Natural killer cell treated with Interleukin-12 subunit alpha and Interleukin-12 subunit beta and Interleukin-15 and Interleukin-18, amount 100 ng/mL, for 72 hours (primary cell): Measurements from ENCODE around the gene CATSPERZ. TPM values are rescaled to one million over a fixed set of nuclear protein-coding genes. Genes with fewer than 3 reads are reported as not detected.

Experiments
- ATAC-seq, 2 donors: fragments of 150-1000 bp; cut with Tn5 transposase in 1 of 2; sonication (Bioruptor Pico), chemical (Tn5 transposase) in 1 of 2; 2 replicates each; pipeline ENCODE4 v1.10.0; 2021
- DNase-seq: peaks from one replicate; pipeline ENCODE4 v3.0.0; 2022; ENCODE audit warnings: low spot score
- H3K27ac Mint-ChIP-seq, 2 donors: 1 replicate in 1 of 2; 2 replicates in 1 of 2; pipeline ENCODE4 v1.8.0; 2022; ENCODE audit warnings: mixed read lengths in 2 of 2, mild to moderate bottlenecking in 1 of 2, moderate library complexity in 1 of 2
- H3K27me3 Mint-ChIP-seq, 2 donors: 1 replicate in 1 of 2; 2 replicates in 1 of 2; pipeline ENCODE4 v1.8.0; 2022; ENCODE audit warnings: mixed read lengths in 2 of 2
- H3K36me3 Mint-ChIP-seq: one replicate; pipeline ENCODE4 v1.8.0; 2022; ENCODE audit warnings: mixed read lengths
- H3K4me1 Mint-ChIP-seq, 2 donors: 1 replicate in 1 of 2; 2 replicates in 1 of 2; pipeline ENCODE4 v1.8.0; 2022; ENCODE audit warnings: low read depth in 2 of 2, mixed read lengths in 2 of 2, mild to moderate bottlenecking in 1 of 2
- H3K4me3 Mint-ChIP-seq: one replicate; pipeline ENCODE4 v1.8.0; 2022; ENCODE audit warnings: mixed read lengths
- H3K9me3 Mint-ChIP-seq: 2 replicates; pipeline ENCODE4 v1.8.0; 2022; ENCODE audit warnings: mixed read lengths
- total RNA-seq, 2 donors: library from RNA; stranded (reverse); gene quantifications; one replicate each; pipeline ENCODE4 v1.2.3, GENCODE V29; 2022

The CATSPERZ gene
- total RNA-seq, 2 donors from 2014 or later, result not detected

DNA sequence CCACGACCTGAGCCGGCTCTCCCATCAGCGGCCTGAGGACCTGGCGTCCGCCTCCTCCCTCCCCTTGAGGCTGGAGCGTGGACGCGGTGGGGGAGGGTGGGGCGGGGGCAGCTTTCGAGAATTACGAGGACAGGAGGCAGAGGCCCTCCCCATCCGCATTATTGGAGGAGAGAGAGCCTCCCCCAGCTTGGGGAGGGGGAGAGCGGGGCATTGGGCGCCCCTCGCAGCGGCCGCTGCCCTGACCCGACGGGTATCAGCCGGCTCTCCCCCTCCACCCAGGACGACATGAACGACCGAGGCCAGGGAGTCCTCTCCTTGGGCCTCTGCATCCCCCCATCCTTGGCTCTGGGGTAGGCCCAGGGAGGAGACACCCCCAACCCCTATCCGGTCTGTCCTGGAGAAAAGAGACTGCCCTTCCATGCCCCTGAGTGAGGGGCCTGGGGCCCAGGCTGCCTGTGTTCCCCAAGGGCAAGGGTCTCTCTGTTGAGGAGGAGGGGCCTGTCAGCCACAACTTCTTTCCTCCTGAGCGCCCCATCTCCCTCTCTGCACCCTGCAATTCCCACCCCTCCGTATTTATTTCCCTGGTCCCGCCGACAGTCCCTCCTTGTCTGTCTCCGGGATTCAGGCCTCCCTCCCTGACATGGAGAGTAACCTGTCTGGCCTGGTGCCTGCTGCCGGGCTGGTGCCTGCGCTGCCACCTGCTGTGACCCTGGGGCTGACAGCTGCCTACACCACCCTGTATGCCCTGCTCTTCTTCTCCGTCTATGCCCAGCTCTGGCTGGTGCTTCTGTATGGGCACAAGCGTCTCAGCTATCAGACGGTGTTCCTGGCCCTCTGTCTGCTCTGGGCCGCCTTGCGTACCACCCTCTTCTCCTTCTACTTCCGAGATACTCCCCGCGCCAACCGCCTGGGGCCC lies 14.0 kb upstream of the CATSPERZ start:
- H3K27ac Mint-ChIP-seq, result peak overlapping the region; percentile 82
- DNase-seq (no peak), ATAC-seq (no peak)
- H3K4me1 Mint-ChIP-seq, result peaks cover 19 to 24% of the 10 kb centered on the region in 2 donors
- peak overlapping the region; percentile 84 for H3K4me3 Mint-ChIP-seq
- H3K27me3 Mint-ChIP-seq, result peaks cover 6 to 8% of the 10 kb centered on the region in 2 donors
- no peaks in the 10 kb centered on the region for H3K9me3 Mint-ChIP-seq
- H3K36me3 Mint-ChIP-seq, result no peaks in the 10 kb centered on the region

GRCh38 chr11:64286801-64287159 lies 13.4 kb upstream of the CATSPERZ start:
- H3K36me3 Mint-ChIP-seq, result no peaks in the 10 kb centered on the region
- H3K4me3 Mint-ChIP-seq, result peak overlapping the region; percentile 84
- DNase-seq, result no peak
- peaks cover 19% of the 10 kb centered on the region in 2 donors for H3K4me1 Mint-ChIP-seq
- H3K9me3 Mint-ChIP-seq, result no peaks in the 10 kb centered on the region
- ATAC-seq, result no peak
- peak overlapping the region; percentile 73 to 82 for H3K27ac Mint-ChIP-seq
- H3K27me3 Mint-ChIP-seq, result peaks cover 6 to 8% of the 10 kb centered on the region in 2 donors

DNA sequence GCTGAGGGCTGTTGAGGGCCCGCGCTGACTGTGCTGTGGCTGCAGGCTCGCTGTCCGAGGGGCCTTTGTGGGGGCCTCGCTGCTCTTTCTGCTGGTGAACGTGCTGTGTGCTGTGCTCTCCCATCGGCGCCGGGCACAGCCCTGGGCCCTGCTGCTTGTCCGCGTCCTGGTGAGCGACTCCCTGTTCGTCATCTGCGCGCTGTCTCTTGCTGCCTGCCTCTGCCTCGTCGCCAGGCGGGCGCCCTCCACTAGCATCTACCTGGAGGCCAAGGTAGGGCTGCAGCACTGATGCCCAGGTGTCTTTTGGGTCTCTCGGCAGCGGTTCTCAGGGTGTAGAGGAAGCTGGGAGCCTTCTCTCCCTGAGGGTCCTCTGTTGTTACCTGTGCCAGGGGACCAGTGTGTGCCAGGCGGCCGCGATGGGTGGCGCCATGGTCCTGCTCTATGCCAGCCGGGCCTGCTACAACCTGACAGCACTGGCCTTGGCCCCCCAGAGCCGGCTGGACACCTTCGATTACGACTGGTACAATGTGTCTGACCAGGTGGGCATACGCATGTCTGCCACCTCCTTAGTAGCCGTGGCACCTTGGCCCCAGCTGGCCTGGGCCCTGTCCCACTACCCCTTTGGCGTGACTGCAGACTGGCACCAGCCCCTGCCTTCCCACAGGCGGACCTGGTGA lies 12.3 kb upstream of the CATSPERZ start:
- H3K36me3 Mint-ChIP-seq, result no peaks in the 10 kb centered on the region
- H3K27me3 Mint-ChIP-seq, result peaks cover 10 to 11% of the 10 kb centered on the region in 2 donors
- DNase-seq (no peak), ATAC-seq (no peak)
- H3K9me3 Mint-ChIP-seq, result no peaks in the 10 kb centered on the region
- H3K4me1 Mint-ChIP-seq, result peaks cover 18 to 19% of the 10 kb centered on the region in 2 donors
- H3K4me3 Mint-ChIP-seq, result no peak overlapping the region
- H3K27ac Mint-ChIP-seq, result no peak overlapping the region

- Mint-ChIP-seq H3K9me3 (no peaks in the 10 kb centered on the region), H3K27ac (no peak overlapping the region), H3K4me1 (peaks cover 16 to 19% of the 10 kb centered on the region in 2 donors), H3K27me3 (peaks cover 14 to 17% of the 10 kb centered on the region in 2 donors), H3K4me3 (no peak overlapping the region), H3K36me3 (no peaks in the 10 kb centered on the region)
- ATAC-seq (no peak), DNase-seq (no peak)
Measured at GRCh38 chr11:64288353-64288750, 11.8 kb upstream of the CATSPERZ start.

- no peaks in the 10 kb centered on the region for H3K36me3 Mint-ChIP-seq
- no peak overlapping the region for H3K27ac Mint-ChIP-seq
- DNase-seq, result no peak
- peaks cover 15 to 19% of the 10 kb centered on the region in 2 donors for H3K27me3 Mint-ChIP-seq
- H3K4me1 Mint-ChIP-seq, result peaks cover 16% of the 10 kb centered on the region in 2 donors
- ATAC-seq, result no peak
- no peaks in the 10 kb centered on the region for H3K9me3 Mint-ChIP-seq
- H3K4me3 Mint-ChIP-seq, result no peak overlapping the region
Measured at GRCh38 chr11:64289002-64289564, 11.1 kb upstream of the CATSPERZ start.

- Mint-ChIP-seq H3K36me3 (no peaks in the 10 kb centered on the region), H3K9me3 (no peaks in the 10 kb centered on the region), H3K4me3 (peak overlapping the region; percentile 74), H3K4me1 (peaks cover 14 to 16% of the 10 kb centered on the region in 2 donors), H3K27me3 (peaks cover 25 to 29% of the 10 kb centered on the region in 2 donors), H3K27ac (no peak overlapping the region)
- ATAC-seq, result no peak
- DNase-seq, result no peak
Measured at GRCh38 chr11:64290352-64291261, 9.6 kb upstream of the CATSPERZ start.

GRCh38 chr11:64291262-64291751 lies 8.9 kb upstream of the CATSPERZ start, which contains the start of gene KCNK4:
KCNK4 (plus strand) TSS chr11:64291302; CDS start chr11:64293019, 1,717 bp downstream.
- no peak within 1 kb of the TSS for H3K27ac Mint-ChIP-seq
- peaks cover 12 to 15% of the 10 kb centered on the region in 2 donors for H3K4me1 Mint-ChIP-seq
- peaks cover 29% of the 10 kb centered on the region in 2 donors for H3K27me3 Mint-ChIP-seq
- no peak for ATAC-seq
- no peaks in the 10 kb centered on the region for H3K36me3 Mint-ChIP-seq
- H3K4me3 Mint-ChIP-seq, result peak within 1 kb of the TSS; percentile 74
- H3K9me3 Mint-ChIP-seq, result no peaks in the 10 kb centered on the region
- no peak for DNase-seq

DNA sequence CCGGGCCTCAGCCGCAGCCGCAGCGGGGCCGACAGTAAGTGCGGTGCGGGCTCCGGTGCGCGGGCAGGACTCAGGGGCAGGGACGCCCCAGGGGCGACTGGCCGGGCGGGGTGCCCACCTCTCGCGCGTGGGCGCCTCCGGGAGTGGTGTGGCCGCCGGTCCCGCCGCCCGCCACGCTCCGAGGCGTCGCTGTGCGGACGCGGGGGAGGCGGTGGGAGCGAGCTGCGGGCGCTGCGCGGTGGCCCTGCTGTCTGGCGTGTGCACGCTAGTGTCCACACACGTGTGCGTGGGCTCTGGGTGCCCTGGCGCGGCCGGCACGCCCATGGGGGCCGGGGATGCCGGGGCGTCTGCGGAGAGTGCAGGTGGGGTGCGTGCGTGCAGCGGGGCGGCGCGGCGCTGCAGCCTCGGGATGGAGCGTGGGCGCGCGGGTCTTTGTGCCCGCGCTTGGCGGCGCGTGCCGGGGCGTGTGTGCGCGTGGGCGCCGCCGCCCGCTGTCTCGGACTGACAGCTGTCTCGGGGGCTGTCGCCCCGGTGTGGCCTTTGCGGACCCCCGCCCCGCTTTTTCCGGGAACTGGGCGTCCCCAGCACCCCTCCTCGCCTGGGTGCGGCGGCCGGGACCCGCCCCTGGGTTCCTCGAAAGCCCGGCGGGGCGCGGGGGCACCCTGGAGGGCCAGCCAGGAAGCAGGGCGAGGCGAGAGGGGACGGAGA lies 8.3 kb upstream of the CATSPERZ start:
- H3K27me3 Mint-ChIP-seq, result peaks cover 29 to 32% of the 10 kb centered on the region in 2 donors

DNA sequence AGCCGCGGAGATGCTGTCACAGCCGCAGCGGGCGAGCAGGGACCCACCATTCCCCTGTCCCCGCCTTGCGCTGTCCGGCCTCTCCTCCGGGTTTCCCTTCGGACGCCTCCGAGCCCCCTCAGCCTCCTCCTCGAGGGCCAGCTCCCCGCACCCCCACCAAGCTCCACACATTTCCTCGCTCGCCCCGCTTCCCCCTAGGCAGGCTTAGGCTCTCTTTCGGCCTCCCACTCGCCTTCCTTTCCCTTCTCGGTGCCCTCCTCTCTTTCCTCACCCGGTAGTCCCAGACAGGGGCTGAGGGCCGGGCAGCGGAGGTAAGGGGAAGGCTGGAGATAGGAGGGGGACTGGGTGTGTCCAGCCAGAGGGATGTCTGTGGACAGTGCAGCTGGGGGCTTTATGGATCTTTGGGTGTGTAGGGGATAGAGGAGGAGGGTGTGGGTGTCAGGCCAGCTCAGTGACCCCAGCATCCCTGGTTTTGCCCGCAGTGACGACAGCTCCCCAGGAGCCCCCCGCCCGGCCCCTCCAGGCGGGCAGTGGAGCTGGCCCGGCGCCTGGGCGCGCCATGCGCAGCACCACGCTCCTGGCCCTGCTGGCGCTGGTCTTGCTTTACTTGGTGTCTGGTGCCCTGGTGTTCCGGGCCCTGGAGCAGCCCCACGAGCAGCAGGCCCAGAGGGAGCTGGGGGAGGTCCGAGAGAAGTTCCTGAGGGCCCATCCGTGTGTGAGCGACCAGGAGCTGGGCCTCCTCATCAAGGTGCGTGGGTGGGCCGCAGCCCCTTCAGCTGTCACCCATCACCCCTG lies 7.5 kb upstream of the CATSPERZ start:
- Mint-ChIP-seq H3K27ac (no peak overlapping the region), H3K27me3 (peaks cover 36% of the 10 kb centered on the region in 2 donors), H3K4me1 (peaks cover 7 to 8% of the 10 kb centered on the region in 2 donors), H3K4me3 (peak overlapping the region; percentile 30), H3K9me3 (no peaks in the 10 kb centered on the region), H3K36me3 (no peaks in the 10 kb centered on the region)
- DNase-seq (no peak), ATAC-seq (peak in 1 of 2 donors; percentile 25)

More for the DNA sequence above, 8.3 kb upstream of the CATSPERZ start:
- Mint-ChIP-seq H3K36me3 (no peaks in the 10 kb centered on the region), H3K4me1 (peaks cover 6 to 9% of the 10 kb centered on the region in 2 donors), H3K9me3 (no peaks in the 10 kb centered on the region), H3K4me3 (no peak overlapping the region), H3K27ac (no peak overlapping the region)
- ATAC-seq, result peak; percentile 15 to 33
- no peak for DNase-seq

- DNase-seq (no peak), ATAC-seq (no peak)
- peaks cover 42 to 48% of the 10 kb centered on the region in 2 donors for H3K27me3 Mint-ChIP-seq
- H3K27ac Mint-ChIP-seq, result no peak overlapping the region
- H3K4me3 Mint-ChIP-seq, result no peak overlapping the region
- no peaks in the 10 kb centered on the region for H3K9me3 Mint-ChIP-seq
- no peaks in the 10 kb centered on the region for H3K36me3 Mint-ChIP-seq
- H3K4me1 Mint-ChIP-seq, result peaks cover 12 to 14% of the 10 kb centered on the region in 2 donors
Measured at GRCh38 chr11:64294774-64295173, 5.4 kb upstream of the CATSPERZ start.

DNA sequence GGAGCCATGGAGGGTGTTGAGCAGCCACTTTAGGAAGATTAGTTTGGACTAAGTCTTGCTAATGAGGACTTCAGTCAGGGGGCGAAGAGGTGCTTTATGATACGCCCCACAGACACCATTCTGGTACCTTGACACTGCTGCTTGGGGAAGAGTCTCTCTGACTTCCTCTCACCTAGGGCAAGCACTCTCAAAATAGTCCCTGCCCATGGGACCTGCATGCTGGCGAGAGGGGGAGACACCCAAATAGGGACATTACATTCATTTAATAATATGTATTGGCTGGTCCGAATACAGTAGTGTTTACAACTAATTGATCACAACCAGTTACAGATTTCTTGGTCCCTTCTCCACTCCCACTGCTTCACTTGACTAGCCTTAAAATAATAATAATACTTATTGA lies 4.4 kb upstream of the CATSPERZ start:
- Mint-ChIP-seq H3K36me3 (no peaks in the 10 kb centered on the region), H3K27ac (no peak overlapping the region), H3K9me3 (no peaks in the 10 kb centered on the region), H3K4me1 (peaks cover 15 to 17% of the 10 kb centered on the region in 2 donors), H3K4me3 (no peak overlapping the region), H3K27me3 (peaks cover 43 to 53% of the 10 kb centered on the region in 2 donors)
- no peak for ATAC-seq
- no peak for DNase-seq

GRCh38 chr11:64296236-64296635 lies 3.9 kb upstream of the CATSPERZ start:
- ATAC-seq, result no peak
- H3K36me3 Mint-ChIP-seq, result no peaks in the 10 kb centered on the region
- DNase-seq, result no peak
- peaks cover 17 to 18% of the 10 kb centered on the region in 2 donors for H3K4me1 Mint-ChIP-seq
- no peaks in the 10 kb centered on the region for H3K9me3 Mint-ChIP-seq
- no peak overlapping the region for H3K4me3 Mint-ChIP-seq
- H3K27me3 Mint-ChIP-seq, result peaks cover 44 to 51% of the 10 kb centered on the region in 2 donors
- H3K27ac Mint-ChIP-seq, result no peak overlapping the region
